ENCODE results near the gene SRC. TPM values are rescaled to one million over a fixed set of nuclear protein-coding genes. Genes with fewer than 3 reads are reported as not detected.

Gene SRC
- total RNA-seq, 4 donors from 2014 or later, result 15.1 to 29.3 (median 19.7) TPM

- no peak for ATAC-seq (ENCODE audit: low FRiP score)
- DNase-seq (ENCODE audit: low spot score), result no peak
- TF ChIP-seq CTCF (IDR thresholded peaks at IDR 0.05), result no peak
Measured at GRCh38 chr20:37420610-37421009, 74.7 kb downstream of the SRC start.

DNA sequence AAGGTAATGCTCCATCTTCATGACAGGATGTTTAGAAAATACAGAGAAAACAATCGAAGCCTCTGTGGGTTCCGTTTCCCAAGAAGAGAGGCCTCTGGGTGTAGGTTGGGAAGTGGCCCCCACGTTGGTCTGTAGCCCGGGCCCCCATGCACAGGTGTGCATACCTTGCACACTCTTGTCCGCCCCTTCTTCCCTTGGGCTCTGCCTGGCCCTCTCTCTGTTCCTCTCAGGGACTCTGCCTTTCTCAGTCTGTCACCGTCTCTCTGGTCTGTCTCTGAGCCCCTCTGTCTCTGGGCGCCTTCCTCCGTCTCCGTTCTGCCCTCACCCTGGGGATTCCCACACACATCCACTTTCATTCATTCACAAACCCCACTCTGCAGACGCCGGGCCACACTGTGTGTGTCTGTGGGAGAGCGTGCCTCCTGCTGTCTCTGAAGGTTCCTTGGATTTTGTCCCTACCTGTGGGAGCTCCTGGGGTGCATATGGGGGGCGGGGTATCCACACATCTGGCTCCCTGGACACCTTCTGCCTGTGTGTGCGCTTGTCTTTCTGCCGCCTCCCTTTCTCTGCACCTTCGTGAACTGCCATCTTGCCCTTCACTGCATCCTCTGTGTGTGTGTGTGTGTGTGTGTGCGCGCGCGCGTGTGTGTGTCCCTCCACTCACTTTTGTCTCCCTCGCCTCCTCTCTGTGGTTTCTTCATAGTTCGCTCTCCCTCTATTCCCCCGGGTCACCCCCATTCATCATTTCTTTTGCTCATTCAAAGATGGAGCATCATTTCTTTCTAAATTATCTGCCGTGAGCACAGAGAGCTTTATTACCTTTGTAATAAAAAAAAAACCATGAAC lies 75.3 kb downstream of the SRC start:
- TF ChIP-seq CTCF (IDR thresholded peaks at IDR 0.05), result no peak
- ATAC-seq (ENCODE audit: low FRiP score) (no peak), DNase-seq (ENCODE audit: low spot score) (no peak)

DNA sequence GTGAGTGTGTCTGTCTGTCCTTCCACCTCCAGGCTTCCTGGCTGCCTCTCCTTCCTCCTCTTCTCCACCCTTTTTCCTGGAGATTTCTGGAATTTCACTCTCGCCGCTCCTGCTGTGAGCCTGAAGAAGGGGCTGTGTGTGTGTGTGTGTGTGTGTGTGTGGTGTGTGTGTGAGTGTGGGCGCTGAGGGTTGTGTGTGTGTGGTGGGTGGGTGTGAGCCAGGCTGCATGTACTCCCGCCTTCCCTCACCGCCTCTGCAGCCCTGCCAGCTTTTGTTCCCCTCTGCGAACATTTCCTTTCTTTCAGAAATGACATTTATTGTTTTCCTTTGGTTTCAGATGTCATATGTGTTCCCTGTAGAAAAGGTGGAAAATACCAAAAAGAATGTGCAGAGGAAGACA lies 76.0 kb downstream of the SRC start:
- ATAC-seq (ENCODE audit: low FRiP score) (no peak), DNase-seq (ENCODE audit: low spot score) (no peak)
- TF ChIP-seq CTCF (IDR thresholded peaks at IDR 0.05), result no peak

DNA sequence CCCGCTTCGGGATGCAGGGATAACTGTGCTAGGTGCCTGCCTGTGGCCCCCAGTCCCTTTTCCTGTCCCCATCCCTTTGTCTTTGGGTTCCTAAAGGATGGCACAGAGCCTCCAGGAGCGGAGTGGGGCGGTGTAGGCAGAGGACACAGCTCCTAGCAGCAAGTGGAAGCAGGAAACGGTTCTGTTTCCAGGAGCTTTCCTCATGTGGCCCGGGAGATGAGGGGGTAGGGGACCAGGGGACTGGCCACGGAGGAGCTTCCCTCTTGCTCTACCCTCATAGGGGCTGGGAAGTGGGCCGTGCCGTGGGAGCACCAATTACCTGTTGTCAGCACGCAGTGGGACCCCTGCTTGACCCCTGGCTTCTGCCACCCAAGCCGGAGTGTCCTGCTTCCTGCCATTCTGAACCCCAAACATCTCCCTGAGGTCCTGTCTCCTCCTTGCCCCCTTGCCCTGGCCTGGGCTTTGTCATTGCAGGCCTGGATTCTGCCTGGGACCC lies 76.9 kb downstream of the SRC start:
- TF ChIP-seq CTCF (IDR thresholded peaks at IDR 0.05), result no peak
- ATAC-seq (ENCODE audit: low FRiP score) (no peak), DNase-seq (ENCODE audit: low spot score) (no peak)

- no peak for ATAC-seq (ENCODE audit: low FRiP score)
Measured at GRCh38 chr20:37423545-37423944, 77.6 kb downstream of the SRC start.

GRCh38 chr20:37424062-37424851 lies 78.3 kb downstream of the SRC start:
- TF ChIP-seq CTCF (IDR thresholded peaks at IDR 0.05), result no peak
- DNase-seq (ENCODE audit: low spot score) (no peak), ATAC-seq (ENCODE audit: low FRiP score) (no peak)

More at GRCh38 chr20:37423545-37423944, 77.6 kb downstream of the SRC start:
- no peak for TF ChIP-seq CTCF (IDR thresholded peaks at IDR 0.05)
- no peak for DNase-seq (ENCODE audit: low spot score)
